H1 (cell line): ENCODE results near the gene ZNF791. TPM values are rescaled to one million over a fixed set of nuclear protein-coding genes. Genes with fewer than 3 reads are reported as not detected.

ENCODE experiments used
- CTCF ChIA-PET: fragments of 300-600 bp; sonication (Branson Sonifier 250); formaldehyde crosslinking; loops from one replicate; lab custom pipeline; 2021; ENCODE audit not compliant: partially characterized antibody; lab: Charles Lee
- POLR2A ChIA-PET: fragments of 300-600 bp; sonication (Branson Sonifier 250); formaldehyde crosslinking; loops from one replicate; lab custom pipeline; 2021; ENCODE audit warnings: inconsistent platforms; ENCODE audit not compliant: partially characterized antibody; lab: Charles Lee
- DNase-seq, 2 experiments: peaks; one replicate each; pipeline versions ENCODE4 v3.0.0 to v3.0.0-alpha.2; 2010 to 2022; ENCODE audit warnings: low spot score in 2 of 2, low read depth in 1 of 2, mixed read lengths in 1 of 2
- FAIRE-seq: peaks from 2 replicates; lab custom pipeline; 2011; peaks lifted over from hg19 to GRCh38; lab: Jason Lieb, UNC
- H2AFZ ChIP-seq: 2 replicates; pipeline ENCODE4 v1.8.1; 2012; ENCODE audit warnings: low read length, inconsistent platforms
- H2AK5ac ChIP-seq: 2 replicates; pipeline ENCODE4 v1.6.1; 2013; ENCODE audit warnings: low read depth, low read length
- H2BK120ac ChIP-seq: replicated peaks from 2 replicates; pipeline ENCODE3; 2013; ENCODE audit warnings: low read depth, low read length, inconsistent platforms
- H2BK12ac ChIP-seq: 2 replicates; pipeline ENCODE4 v1.6.1; 2013; ENCODE audit warnings: low read depth, low read length
- H2BK15ac ChIP-seq: 2 replicates; pipeline ENCODE4 v1.6.1; 2013; ENCODE audit warnings: low read length
- H2BK20ac ChIP-seq: 2 replicates; pipeline ENCODE4 v1.6.1; 2013; ENCODE audit warnings: low read length
- H2BK5ac ChIP-seq: 2 replicates; pipeline ENCODE4 v1.6.1; 2013; ENCODE audit warnings: low read depth, low read length
- H3K14ac ChIP-seq: 2 replicates; pipeline ENCODE4 v1.6.1; 2013; ENCODE audit warnings: inconsistent platforms; ENCODE audit not compliant: insufficient read length
- H3K18ac ChIP-seq: 2 replicates; pipeline ENCODE4 v1.6.1; 2013; ENCODE audit warnings: low read length; ENCODE audit errors: extremely low read depth
- H3K23ac ChIP-seq: 2 replicates; pipeline ENCODE4 v1.6.1; 2013; ENCODE audit warnings: inconsistent platforms; ENCODE audit not compliant: insufficient read length
- H3K23me2 ChIP-seq: 2 replicates; pipeline ENCODE4 v1.6.1; 2013; ENCODE audit warnings: low read depth, low read length
- H3K27ac ChIP-seq: 2 replicates; pipeline ENCODE4 v1.6.1; 2011; ENCODE audit warnings: low read depth, low read length, inconsistent platforms
- H3K27me3 ChIP-seq, 4 experiments: replicated peaks in 1 of 4; 1 replicate in 1 of 4; 2 replicates in 3 of 4; pipeline versions ENCODE4 v1.6.1 to v1.8.1; 2011 to 2013; ENCODE audit warnings: low read length in 3 of 4, mild to moderate bottlenecking in 3 of 4, inconsistent platforms in 2 of 4, mixed read lengths in 2 of 4, moderate library complexity in 1 of 4; ENCODE audit not compliant: control insufficient read depth in 3 of 4, insufficient read depth in 3 of 4; ENCODE audit errors: extremely low read depth in 1 of 4
- H3K36me3 ChIP-seq, 4 experiments: 2 replicates each; pipeline versions ENCODE4 v1.6.1 to v1.8.1; 2011 to 2013; ENCODE audit warnings: mild to moderate bottlenecking in 4 of 4, low read length in 3 of 4, moderate library complexity in 2 of 4, control low read depth in 1 of 4, inconsistent platforms in 1 of 4; ENCODE audit not compliant: insufficient read depth in 4 of 4, control insufficient read depth in 2 of 4
- H3K4ac ChIP-seq: replicated peaks from 2 replicates; pipeline ENCODE3; 2013; ENCODE audit warnings: low read length, low read depth, mixed read lengths, inconsistent platforms; ENCODE audit not compliant: insufficient read length
- H3K4me1 ChIP-seq, 4 experiments: replicated peaks in 1 of 4; 1 replicate in 1 of 4; 2 replicates in 3 of 4; pipeline versions ENCODE4 v1.6.1 to v1.8.1; 2011 to 2013; ENCODE audit warnings: low read length in 3 of 4, inconsistent platforms in 2 of 4, mixed read lengths in 1 of 4; ENCODE audit not compliant: insufficient read depth in 4 of 4, control insufficient read depth in 3 of 4
- H3K4me2 ChIP-seq, 2 experiments: 2 replicates each; pipeline versions ENCODE4 v1.6.1 to v1.8.1; 2011 to 2013; ENCODE audit warnings: low read depth in 2 of 2, low read length in 2 of 2, control low read depth in 1 of 2, inconsistent platforms in 1 of 2, mild to moderate bottlenecking in 1 of 2; ENCODE audit not compliant: insufficient read depth in 1 of 2
- H3K4me3 ChIP-seq, 4 experiments: fragments of 200-600, 300-600 bp in 1 of 4; sonication (generic), shearing (Covaris generic), sonication (Bioruptor Twin) in 1 of 4; 2 replicates each; pipeline versions ENCODE4 v1.5.1 to v1.8.1; 2011 to 2016; ENCODE audit warnings: low read length in 4 of 4, low read depth in 3 of 4, control low read depth in 2 of 4, inconsistent platforms in 2 of 4, mild to moderate bottlenecking in 2 of 4, mixed read lengths in 1 of 4, moderate library complexity in 1 of 4; ENCODE audit not compliant: insufficient read depth in 2 of 4; ENCODE audit errors: extremely low read depth in 1 of 4
- H3K56ac ChIP-seq: replicated peaks from 2 replicates; pipeline ENCODE3; 2013; ENCODE audit warnings: low read depth, mild to moderate bottlenecking, mixed read lengths, low read length, inconsistent platforms; ENCODE audit not compliant: insufficient read length
- H3K79me1 ChIP-seq: 2 replicates; pipeline ENCODE4 v1.6.1; 2013; ENCODE audit warnings: low read depth, low read length, control low read depth
- H3K79me2 ChIP-seq, 2 experiments: 2 replicates each; pipeline versions ENCODE4 v1.6.1 to v1.8.1; 2012 to 2013; ENCODE audit warnings: low read length in 2 of 2, mild to moderate bottlenecking in 2 of 2, inconsistent platforms in 1 of 2; ENCODE audit not compliant: insufficient read depth in 2 of 2, control insufficient read depth in 1 of 2
- H3K9ac ChIP-seq, 4 experiments: replicated peaks in 1 of 4; 1 replicate in 1 of 4; 2 replicates in 3 of 4; pipeline versions ENCODE4 v1.6.1 to v1.8.1; 2011 to 2013; ENCODE audit warnings: low read depth in 3 of 4, low read length in 3 of 4, control low read depth in 2 of 4, mild to moderate bottlenecking in 2 of 4, moderate library complexity in 2 of 4, inconsistent platforms in 1 of 4; ENCODE audit errors: extremely low read depth in 1 of 4
- H3K9me3 ChIP-seq, 2 experiments: 2 replicates each; pipeline versions ENCODE4 v1.6.1 to v1.8.1; 2012 to 2013; ENCODE audit warnings: mild to moderate bottlenecking in 2 of 2, moderate library complexity in 2 of 2, control low read depth in 1 of 2, inconsistent platforms in 1 of 2, low read depth in 1 of 2, low read length in 1 of 2, mixed read lengths in 1 of 2; ENCODE audit not compliant: insufficient read depth in 2 of 2
- H4K20me1 ChIP-seq, 2 experiments: replicated peaks in 1 of 2; 2 replicates each; pipeline versions ENCODE3 to v1.8.1; 2011 to 2013; ENCODE audit warnings: inconsistent platforms in 2 of 2, low read length in 2 of 2, mild to moderate bottlenecking in 1 of 2; ENCODE audit not compliant: insufficient read depth in 2 of 2, control insufficient read depth in 1 of 2
- H4K5ac ChIP-seq: 2 replicates; pipeline ENCODE4 v1.6.1; 2013; ENCODE audit warnings: low read length, low read depth, mixed read lengths, inconsistent platforms; ENCODE audit not compliant: insufficient read length
- H4K8ac ChIP-seq: 2 replicates; pipeline ENCODE4 v1.8.0; 2013; ENCODE audit warnings: mild to moderate bottlenecking, moderate library complexity, low read length, inconsistent platforms; ENCODE audit not compliant: insufficient read depth; ENCODE audit errors: extremely low read depth
- H4K91ac ChIP-seq: replicated peaks from 2 replicates; pipeline ENCODE3; 2013; ENCODE audit warnings: low read length, mixed read lengths, inconsistent platforms; ENCODE audit not compliant: insufficient read length
- WGBS, 2 experiments: shearing (Covaris generic) in 1 of 2; methylation state at CpG; one replicate each; pipeline versions ENCODE4 v1.1.6 to v1.1.7; 2013 to 2015; ENCODE audit warnings: low lambda C conversion rate in 2 of 2, mixed read lengths in 2 of 2, inconsistent platforms in 1 of 2, low coverage in 1 of 2, missing lambda C conversion rate in 1 of 2; ENCODE audit not compliant: insufficient replicate concordance in 2 of 2, insufficient coverage in 1 of 2, insufficient read length in 1 of 2; ENCODE audit errors: extremely low coverage in 1 of 2, missing lambda C conversion rate in 1 of 2; 5-methylcytosine and 5-hydroxymethylcytosine counted together
- polyA plus RNA-seq, 7 experiments: library from polyadenylated mRNA; depleted of rRNA in 3 of 7; stranded (reverse) in 5 of 7; unstranded in 2 of 7; fragments of >200 nt in 5 of 7; fragments of 200-250 nt in 2 of 7; gene quantifications; 1 replicate in 5 of 7; 2 replicates in 1 of 7; 4 replicates in 1 of 7; pipeline versions ENCODE4 v1.2.1 to v1.2.3, GENCODE V29; 2011 to 2013; ENCODE audit warnings: missing spikeins in 2 of 7, mixed read lengths in 2 of 7
- total RNA-seq: library from RNA; stranded (reverse); fragmentation: NEBNext Ultra II Directional; extraction: Animal tissue kit (Norgen Biotek cat#: 25700); gene quantifications from 2 replicates; pipeline ENCODE4 v1.2.1, GENCODE V29; 2021
- TF ChIP-seq, protein P1 (sequence below): IDR thresholded peaks from 2 replicates; pipeline ENCODE4 v1.6.1; 2012; ENCODE audit warnings: inconsistent platforms

The ZNF791 gene
- total and polyA plus RNA-seq, 2 of the 8 experiments (the other 6 are each of a cell fraction or from before 2014, with no cell fraction given) = 4.1 to 18.6 TPM

DNA sequence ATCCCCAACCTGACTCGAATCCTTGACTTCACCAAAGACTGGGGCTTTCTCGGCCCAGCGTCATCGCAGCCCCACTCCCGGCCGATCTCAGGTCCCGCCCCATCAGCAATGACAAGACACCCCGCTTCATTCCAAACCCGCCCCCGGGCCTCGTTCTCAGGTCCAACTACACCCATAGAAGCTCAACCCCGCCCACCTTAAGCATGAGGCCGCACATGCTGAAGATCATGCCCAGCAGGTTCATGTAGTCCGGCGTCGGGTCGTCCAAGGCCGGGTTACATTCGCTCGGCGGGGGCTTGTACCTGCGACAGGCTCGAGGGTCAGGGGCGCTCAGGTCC, 58.2 kb downstream of the ZNF791 start:
- H2BK20ac ChIP-seq = no peak overlapping the region
- POLR2A ChIA-PET = interaction anchor here (0.6 to 5.3 kb wide), 16 partner anchors 9 to 184 kb away, joined by 3 to 23 read pairs (median 4); partner anchors contain the start of genes DHPS, GET3, TNPO2 and TRIR
- no peak overlapping the region for H3K4ac ChIP-seq
- H3K4me1 ChIP-seq = peaks cover 3 to 22% (median 7%) of the 10 kb centered on the region in 4 experiments
- H4K20me1 ChIP-seq = peaks cover 3 to 16% of the 10 kb centered on the region in 2 experiments
- H2BK5ac ChIP-seq = 0 out of 2 replicates have a peak overlapping the region, but pooled peaks have one; percentile 62
- peaks cover under 1 to 12% (median 8%) of the 10 kb centered on the region in 4 experiments; a peak in 7 of 8 replicates for H3K36me3 ChIP-seq
- H2AK5ac ChIP-seq = no peak overlapping the region
- H3K27me3 ChIP-seq = no peaks in the 10 kb centered on the region; a peak in 1 of 7 replicates
- H3K9me3 ChIP-seq = no peaks in the 10 kb centered on the region
- no peak overlapping the region for H3K23ac ChIP-seq
- H3K27ac ChIP-seq = peak overlapping the region; percentile 99; the same call in 1 of the 2 replicates
- DNase-seq (peak in 1 of 2 experiments; percentile 70), FAIRE-seq (no peak)
- H3K79me1 ChIP-seq = peaks cover 4% of the 10 kb centered on the region; the same call in 1 of the 2 replicates
- H3K79me2 ChIP-seq = peaks cover 0 to 22% of the 10 kb centered on the region in 2 experiments; a peak in 1 of 4 replicates
- H3K23me2 ChIP-seq = peaks cover 24% of the 10 kb centered on the region
- H3K4me3 ChIP-seq = peak overlapping the region; percentile 78 to 95 (median 85)
- no peak overlapping the region for H4K91ac ChIP-seq
- H3K18ac ChIP-seq = no peak overlapping the region
- H2BK12ac ChIP-seq = no peak overlapping the region
- peak overlapping the region; percentile 83; the same call in 1 of the 2 replicates for H4K8ac ChIP-seq
- peak overlapping the region; percentile 86 to 95 for H3K4me2 ChIP-seq
- H3K9ac ChIP-seq = peak overlapping the region; percentile 81 to 94 (median 86)
- no peak overlapping the region for H2BK15ac ChIP-seq
- H2AFZ ChIP-seq = peak overlapping the region; percentile 98; the same call in 1 of the 2 replicates
- CTCF ChIA-PET = interaction anchor here (1.2 to 1.4 kb wide), 2 partner anchors 12 to 123 kb away, joined by 3 to 5 read pairs; no protein-coding TSS in a partner anchor
- no peak overlapping the region for H2BK120ac ChIP-seq
- 4% methylated on average over 23 of the region's 24 CpGs; no CpG with 5 or more reads in 1 of the 2 experiments for WGBS, 2 experiments
- H3K14ac ChIP-seq = no peak overlapping the region
- peak overlapping the region; percentile 20 for H4K5ac ChIP-seq
- no peak overlapping the region for H3K56ac ChIP-seq
- TF ChIP-seq, protein P1, sequence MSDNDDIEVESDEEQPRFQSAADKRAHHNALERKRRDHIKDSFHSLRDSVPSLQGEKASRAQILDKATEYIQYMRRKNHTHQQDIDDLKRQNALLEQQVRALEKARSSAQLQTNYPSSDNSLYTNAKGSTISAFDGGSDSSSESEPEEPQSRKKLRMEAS = peak; percentile 7; the same call in 1 of the 2 replicates
